NCI-H1417 (cell line): Measurements from ENCODE around the gene DLG2.
"Not testable (repeated sequence)": the region's sequence is repeated elsewhere in the genome, so short reads cannot be mapped to it uniquely, and the experiment has no call there.

Experiments
- DNase-seq, 3 experiments: peaks; one replicate each; lab custom pipeline; 2025; lab: John Stamatoyannopoulos, UW

Gene DLG2

DNA sequence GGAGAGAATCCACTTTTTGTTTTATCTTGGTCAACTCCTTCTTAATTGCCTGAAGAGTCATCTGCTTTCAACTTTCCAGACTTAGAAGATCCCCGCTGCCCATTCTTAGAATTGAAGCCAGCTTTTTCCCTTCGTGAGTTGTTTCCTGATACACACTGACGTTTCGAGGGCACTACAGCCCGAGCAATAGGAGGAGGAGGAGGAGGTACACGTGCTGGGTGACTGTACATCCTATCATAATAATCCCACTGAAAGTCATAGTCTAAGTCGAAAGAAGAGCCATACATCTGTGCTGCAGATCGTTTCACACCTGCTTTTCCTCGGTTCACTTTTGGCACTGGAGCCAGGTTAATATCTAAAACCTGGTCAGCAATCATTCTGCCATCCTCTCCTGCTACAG lies 606.1 kb downstream of the DLG2 start:
- DNase-seq, result no peak

DNA sequence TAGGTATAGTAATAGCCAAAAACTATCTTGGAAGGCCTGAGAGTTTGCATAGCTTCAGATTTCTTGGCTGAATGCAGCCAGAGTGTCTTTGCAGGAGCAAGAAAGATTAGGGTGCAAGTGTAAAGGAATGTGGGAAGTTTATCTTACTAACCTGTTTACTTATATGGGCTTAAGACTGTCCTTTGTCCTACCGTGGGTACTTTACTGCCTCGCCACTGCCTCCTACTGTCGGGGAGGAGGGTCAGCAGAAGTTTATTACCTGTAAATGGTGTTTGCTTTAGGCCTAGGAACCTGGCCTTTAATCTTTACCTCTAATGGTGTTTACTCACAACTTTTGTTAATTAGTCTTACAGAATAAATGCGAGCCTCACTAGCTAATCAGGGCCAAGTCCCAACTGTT lies 633.8 kb downstream of the DLG2 start:
- peak in 2 of 3 experiments; percentile 26 to 64 for DNase-seq

DNA sequence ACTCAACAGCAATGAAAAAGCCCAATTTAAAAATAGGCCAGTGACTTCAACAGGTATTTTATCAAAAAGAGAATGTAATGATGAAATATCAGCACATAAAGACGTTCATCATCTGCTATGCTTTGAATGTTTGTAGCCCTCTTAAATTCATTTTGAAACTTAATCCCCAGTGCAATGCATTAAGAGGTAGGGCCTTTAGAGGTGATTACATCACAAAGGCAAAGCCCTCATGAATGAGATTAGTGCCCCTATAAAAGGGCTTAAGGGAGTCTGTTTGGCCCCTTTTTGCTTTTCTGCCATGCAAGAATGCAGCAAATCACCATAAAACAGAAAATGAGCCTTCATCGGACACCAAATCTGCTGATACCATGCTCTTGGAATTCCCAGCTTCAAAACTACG lies 637.0 kb downstream of the DLG2 start:
- no peak for DNase-seq

DNA sequence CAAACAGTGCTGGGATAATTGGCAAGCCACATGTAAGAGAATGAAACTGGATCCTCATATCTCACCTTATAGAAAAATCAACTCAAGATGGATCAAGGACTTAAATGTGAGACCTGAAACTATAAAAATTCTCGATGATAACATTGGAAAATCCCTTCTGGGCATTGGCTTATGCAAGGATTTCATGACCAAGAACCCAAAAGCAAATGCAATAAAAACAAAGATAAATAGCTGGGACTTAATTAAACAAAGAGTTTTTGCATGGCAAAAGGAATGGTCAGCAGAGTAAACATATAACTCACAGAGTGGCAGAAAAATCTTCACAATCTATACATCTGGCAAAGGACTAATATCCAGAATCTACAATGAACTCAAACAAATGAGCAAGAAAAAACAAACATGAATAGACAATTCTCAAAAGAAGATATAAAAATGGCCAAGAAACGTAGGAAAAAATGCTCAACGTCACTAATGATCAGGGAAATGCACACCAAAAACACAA lies 639.4 kb downstream of the DLG2 start:
- DNase-seq, result not testable (repeated sequence)

DNA sequence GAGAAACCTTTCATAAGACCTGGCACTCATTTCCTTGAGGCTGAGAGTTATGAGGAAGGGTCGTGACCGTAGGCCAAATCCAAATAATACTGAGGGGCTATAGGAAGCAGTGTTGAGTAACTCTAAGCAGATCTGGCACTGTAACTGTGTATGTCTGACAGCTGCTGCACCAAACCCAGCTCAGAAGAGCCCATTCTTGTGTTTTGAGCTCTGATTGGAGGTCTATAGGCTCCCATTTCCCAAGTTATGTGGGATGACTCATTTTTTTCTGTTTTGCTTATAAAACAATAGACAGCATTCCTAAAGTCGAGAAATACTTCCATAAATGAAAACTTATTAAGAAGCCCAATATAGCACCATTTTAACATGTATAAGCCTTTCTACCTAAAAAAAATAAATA lies 645.8 kb downstream of the DLG2 start:
- DNase-seq, result no peak

DNA sequence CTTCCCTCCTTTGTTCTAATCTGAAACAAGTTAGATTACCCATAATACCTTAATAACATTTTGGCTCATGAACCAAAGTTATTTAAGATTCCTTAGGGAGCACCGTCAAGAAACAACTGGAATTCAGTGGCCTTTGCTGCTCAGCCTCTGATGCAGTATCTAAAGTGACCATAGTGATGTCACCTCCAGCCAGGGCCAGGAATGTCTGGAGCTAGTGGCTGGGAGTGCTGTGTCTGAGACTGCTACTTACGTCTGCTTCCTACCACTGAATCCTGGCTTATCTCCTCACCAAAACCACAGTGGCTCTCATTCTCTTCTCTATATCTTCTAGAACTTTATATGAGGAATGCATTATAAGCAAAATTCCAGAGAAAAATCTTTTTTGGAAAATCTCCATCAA lies 658.0 kb downstream of the DLG2 start:
- DNase-seq, result no peak

DNA sequence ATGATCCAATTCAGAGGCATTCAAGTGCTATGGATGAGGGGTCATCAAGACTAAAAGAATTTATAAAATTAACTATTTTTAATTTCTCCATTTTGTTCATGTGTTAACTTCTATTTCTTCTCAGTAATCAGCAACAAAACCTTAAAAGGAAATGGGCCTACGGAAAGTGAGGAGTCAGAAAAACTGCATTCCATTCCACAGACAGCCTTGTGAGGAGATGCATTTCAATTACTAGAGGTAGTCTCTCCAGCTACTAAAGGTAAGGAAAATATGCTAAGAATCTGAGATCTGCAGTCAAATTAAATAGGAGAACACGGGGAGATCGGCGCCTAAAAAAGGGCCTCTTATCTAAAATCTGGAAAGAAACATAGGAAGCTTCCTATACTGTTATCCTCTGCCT lies 661.7 kb downstream of the DLG2 start:
- no peak for DNase-seq

DNA sequence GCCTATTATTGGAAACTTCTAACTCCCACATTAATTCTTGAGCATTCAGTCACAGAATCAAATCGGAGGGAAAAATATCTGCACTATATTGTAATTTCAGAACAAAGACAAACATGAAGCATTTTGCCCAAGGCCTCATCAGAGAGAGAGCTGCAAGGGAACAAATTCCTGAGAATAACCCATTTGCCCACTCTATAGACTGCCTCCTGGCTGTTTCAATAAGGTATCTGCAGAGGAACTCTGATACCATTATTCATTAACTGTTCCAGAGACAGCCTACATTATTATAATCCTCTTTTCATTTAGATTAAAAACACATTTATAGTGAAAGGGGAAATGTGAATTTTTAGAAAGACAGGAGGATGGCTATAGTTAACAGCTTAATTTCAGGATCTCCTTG lies 663.9 kb downstream of the DLG2 start:
- DNase-seq, result no peak

DNA sequence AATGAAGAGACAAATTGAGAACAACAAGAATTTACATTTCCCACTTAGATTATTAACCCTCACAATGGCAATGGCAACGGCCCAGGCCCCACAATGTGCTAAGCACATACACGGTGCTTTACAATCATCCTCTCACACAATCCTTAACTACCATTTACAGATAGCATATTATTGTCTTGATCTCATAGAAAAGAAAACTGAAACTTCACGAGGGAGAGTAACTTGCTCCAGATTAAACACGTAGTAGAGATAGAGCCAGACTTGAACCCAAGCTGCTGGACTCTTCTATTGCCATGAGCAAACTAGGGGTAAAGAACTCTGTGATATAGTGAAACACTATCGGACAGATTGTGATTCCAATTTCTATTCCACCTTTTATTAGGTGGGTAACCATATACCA lies 665.1 kb downstream of the DLG2 start:
- DNase-seq, result no peak

DNA sequence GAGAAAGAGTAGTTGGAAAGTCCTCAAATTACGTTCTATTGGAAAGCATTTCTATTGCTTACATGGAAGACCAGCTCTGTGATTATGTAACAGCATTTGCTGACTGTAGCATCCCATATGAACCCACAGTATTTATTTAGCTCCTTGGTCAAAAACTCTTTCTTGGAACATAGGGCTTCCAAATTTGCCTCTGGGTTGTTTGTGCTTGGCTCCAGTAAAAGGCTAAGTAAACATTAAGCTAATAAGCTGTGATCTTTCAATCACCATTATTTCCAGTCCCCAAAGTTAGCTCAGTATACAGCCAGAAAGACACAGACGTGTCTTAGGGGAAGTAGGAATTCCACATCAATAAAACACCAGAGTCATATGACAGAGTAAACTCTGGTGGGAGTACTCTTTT lies 668.8 kb downstream of the DLG2 start:
- DNase-seq, result peak in 1 of 3 experiments; percentile 46

DNA sequence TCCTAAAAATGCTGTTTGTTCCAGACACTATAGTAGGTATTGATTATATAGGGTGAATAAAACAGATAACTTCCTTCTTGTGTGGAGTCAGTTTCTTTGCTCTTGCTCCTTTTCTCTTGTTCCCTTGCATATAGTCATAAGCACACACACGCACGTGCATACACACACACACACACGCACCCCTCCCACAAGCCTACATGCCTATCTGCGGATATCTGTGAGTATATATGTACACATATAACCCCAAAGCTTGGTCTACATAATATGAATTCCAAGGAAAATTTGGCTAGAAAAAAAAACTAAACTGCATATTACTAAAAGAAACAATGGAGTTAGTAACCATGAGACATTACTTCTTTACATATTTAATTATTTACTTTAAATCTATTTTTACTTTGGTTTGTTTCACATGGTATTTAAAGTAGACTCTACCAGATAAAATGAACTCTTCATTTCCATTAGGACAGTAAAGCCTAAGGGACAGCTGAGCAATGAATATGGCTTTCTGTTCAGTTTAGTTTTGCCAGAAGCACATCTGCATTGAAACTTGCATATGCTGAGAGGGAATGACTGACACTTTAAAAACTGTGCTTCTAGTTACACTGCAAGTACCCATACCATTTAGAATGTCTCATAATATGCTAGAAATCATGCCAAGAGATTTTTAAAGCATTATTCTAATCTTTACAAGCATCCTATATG lies 676.4 kb downstream of the DLG2 start:
- DNase-seq, result no peak

DNA sequence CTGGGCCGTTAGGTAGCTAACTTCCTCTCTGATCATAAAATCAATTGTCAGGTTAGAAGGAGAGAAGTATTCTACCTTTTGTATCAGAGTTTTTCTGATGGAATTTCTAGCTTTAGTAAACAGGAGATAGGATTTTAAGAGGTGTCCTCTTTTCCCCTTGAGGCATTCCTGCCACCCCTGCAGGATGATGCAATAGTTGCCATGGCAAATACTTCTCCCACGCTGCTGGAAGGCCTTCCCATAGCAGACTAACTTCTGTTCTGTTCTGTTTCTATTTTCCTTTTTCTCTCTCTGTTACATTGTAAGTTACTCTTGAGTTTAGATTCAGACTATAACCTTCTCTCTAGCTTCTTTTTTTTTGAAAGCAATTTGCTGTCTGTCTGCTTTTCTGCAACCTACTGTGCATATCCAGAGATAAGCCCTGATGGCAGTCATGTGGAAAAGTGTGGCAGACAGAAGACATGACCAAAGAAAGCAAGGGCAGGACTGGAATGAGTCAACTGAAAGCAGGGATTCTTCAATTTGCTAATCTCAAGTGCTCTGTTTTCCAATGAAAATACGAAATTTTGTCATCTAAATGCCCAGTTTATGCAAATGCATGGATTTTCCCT lies 679.1 kb downstream of the DLG2 start:
- peak in 1 of 3 experiments; percentile 33 for DNase-seq

DNA sequence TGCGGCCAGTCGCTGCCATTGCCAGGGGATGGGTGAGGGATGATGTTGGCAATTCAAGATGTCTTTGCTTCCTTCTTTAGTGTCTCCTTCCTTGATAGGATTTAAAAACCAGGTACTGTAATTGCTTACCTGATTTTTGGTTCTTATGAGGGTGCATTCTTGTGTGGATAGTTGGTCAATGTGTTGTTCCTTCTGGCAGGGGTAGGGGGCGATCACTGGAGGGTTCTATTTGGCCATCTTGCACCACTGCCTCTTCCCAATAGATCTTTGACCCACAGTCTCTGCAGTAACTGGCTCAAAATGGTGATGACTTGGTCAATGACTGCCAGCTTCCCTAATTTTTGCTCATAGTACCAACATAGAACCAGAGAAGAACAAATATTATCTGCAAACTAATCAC lies 680.1 kb downstream of the DLG2 start:
- no peak for DNase-seq

DNA sequence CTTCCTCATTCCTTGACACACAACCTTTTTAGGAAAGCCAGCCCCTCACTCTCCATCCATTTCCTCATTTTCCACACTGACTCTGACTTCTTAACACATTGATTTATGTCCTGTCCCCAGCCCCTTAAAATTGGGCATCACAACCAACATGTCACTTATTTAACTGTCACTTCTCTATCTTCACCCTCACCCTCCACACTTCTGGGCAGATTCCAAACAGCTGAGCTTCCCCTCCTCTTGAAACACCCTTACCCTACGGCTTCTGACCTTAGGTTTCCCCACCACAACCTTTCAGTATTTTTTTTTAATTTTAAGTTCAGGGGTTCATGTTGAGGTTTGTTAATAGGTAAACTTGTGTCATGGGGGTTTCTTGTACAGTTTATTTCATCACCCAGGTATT lies 696.3 kb downstream of the DLG2 start:
- no peak for DNase-seq

DNA sequence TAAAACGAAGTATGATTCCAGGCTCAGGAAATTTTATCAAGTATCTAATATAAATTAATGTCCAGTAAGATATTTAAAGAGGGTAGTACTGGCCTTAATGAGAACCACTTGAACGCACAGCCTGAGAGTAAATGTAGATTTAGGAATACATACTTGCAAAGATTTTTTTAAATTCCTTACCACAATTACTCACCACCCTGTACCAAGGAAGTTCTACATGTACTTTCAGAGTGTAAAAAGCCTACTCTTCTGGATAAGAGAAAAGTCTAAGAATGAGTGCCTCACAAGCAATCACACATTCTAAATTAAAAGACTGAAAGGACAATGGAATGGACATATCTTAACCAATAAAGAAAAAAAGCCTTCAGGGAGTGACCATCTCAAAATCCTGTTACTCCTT lies 697.4 kb downstream of the DLG2 start:
- no peak for DNase-seq

DNA sequence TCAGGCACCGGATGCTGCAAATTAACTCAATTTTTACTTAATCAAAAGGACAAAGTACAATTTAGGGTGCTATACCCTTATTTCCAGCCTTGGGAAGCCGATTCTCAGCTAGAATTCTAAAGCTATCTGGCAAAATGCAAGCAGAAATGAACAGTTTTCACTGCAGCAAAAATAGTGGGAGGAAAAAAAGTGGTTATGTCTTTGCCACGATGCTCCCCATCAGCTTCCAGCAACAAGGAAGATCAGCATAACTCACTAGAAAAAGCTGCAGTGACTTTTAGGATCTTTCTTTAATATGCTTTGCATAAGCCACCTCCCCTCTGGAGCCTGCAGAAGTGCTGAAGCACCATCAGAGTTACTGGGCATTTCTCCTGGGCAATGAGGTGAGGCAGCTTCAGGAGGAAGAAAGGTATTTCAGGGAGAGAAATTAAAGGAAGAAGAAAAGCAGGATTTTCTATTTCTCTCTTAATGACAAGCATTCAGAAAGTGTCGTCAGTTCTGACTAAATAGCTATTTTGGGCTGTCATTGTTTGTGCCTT lies 702.9 kb downstream of the DLG2 start:
- DNase-seq, result no peak

DNA sequence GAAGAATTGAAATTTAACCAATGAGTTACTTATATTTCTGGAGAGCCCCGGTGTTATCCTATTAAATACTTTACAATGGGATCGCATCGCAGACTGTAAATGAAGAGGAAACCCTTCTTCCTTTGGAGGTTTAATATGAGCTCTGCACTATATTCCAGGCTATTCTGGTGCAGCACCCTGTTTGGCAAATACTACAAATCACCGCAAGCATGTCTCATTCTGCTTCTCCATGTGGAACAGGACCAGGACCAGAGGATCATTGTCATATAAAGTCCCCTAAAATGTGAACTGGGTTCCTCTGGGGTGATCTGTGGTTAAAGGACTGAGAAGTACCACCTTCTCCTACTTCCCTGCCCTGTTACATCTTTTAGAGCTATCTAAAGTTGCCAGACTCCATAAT lies 703.7 kb downstream of the DLG2 start:
- no peak for DNase-seq

DNA sequence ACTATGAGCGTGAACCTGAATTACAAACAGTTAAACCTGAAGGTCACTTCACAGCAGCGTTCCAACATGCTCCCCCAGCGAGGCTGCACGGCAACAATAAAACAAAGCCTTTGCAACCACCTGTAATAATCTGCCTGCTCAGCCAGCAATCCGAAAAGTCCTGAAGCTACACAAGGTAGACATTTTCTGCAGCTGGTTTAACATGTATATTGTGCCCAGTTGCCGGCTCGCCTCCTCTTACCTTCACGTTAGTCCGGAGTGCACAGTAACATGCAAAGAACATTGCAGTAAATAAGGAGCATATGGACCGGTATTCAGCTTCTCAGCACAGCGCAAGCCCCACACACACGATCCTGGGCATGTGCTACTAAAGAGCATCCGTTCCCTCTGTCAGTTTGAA lies 704.3 kb downstream of the DLG2 start:
- peak in 2 of 3 experiments; percentile 36 to 61 for DNase-seq

DNA sequence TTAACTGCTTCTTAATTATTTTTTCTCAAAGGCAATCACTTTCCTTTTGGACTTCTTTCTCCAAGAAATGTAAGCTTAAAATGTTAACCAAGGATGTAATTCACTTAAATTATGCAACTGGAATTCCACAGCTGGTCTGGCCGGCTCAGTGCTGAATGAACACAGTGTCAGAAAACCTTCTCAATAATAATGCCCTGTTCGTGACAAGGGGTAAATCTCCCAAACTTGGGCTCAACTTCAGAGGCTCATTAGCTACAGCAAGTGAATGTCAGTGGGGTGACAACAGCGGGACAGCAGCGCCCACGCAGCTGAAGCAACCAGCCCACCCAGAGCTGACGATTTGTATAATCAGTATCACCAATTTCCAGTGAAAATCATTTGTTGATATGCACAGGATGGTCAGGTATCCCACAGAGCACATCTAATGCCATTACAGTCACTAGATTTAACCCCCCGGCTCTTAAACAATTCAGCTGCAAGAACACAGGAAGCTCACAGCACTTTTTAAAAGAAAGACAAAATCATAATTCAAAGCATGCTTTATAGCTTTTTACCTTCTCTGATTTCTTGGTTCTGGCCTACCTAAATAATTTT lies 704.8 kb downstream of the DLG2 start:
- DNase-seq, result peak in 1 of 3 experiments; percentile 61

DNA sequence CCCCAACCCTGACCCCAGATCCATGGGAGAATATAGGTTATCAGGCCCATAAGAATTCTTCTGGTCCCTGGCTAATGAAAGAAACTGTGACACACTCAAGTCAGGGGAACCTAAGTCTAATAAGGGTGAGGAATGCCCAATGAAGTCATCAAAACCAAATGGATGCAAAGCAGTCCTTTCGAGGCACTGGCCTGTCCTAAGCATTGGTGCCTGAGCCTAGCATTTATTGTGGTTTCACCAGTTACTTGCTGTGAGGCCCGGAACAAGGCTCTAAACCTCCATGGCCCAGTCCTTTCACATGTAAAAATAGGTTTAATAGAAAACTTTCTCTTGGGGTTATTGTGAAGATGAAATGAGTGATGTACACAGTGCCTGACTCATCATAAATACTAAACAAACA lies 712.6 kb downstream of the DLG2 start:
- DNase-seq, result no peak

DNA sequence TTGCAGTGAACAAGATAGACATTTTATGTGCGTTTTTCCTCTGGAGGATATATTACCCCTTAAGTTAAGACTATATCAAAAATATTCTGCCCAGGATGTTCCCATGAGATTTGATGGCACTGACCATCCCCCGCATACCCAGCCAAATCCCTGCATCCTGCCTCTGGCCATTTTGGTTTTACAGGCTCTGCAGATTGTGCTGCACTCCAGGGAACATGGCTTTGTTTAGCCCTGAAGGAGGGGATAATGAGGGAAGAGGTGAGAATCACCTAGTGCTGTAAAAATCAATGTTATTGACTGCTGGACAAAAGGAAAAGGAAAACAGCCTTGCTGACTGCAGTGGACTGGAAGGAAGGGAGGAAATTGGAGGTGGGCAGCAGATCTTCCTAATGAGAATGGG lies 717.4 kb downstream of the DLG2 start:
- DNase-seq, result peak in 2 of 3 experiments; percentile 17 to 70

DNA sequence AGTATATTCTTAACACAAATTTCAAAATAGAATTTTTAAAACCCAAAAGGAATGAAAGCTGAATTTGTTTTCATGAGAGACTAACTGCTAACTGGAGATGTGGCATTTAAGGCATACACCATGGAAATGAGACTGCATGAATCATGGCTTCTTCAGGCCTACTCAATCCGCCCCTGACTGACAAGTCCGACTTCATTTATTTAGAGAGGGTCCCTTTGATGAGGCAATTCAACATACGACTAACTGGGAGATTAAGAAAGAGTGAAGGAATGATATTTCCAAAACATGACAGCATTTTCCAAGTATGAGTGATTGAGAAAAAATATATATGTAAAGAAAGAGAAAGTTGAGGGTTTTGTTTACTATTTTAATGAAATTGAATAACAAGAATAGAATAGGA lies 720.1 kb downstream of the DLG2 start:
- DNase-seq, result no peak

DNA sequence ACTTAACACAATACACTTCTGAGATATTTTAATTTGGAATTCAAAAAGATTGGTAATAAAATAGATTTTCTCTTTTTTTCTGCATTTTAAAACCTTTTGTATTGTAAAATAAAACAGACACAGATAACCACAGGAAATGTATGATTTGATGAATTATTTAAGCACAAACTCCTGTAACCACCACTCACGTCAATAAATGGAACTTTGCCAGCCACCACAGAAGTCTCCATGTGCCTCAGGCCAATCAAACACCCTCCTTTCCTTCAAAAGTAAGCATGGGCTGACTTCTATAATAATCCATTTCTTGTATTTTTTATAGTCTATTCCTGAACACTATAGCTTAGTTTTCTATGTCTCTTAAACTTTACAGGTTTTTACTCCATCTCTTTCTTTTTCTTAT lies 721.7 kb downstream of the DLG2 start:
- peak in 1 of 3 experiments; percentile 10 for DNase-seq
